Breast epithelium (tissue), 3 donors: ENCODE results near the gene VDAC1.

Source experiments
- CTCF ChIP-seq, 3 donors: fragments of 450-650 bp; IDR thresholded peaks; one replicate each; pipeline ENCODE4 v1.5.1; 2016 to 2017; ENCODE audit warnings: antibody characterized with exemption in 3 of 3, mild to moderate bottlenecking in 3 of 3, moderate library complexity in 3 of 3
- POLR2A ChIP-seq: fragments of 450-650 bp; IDR thresholded peaks from one replicate; pipeline ENCODE4 v1.6.1; 2016; ENCODE audit warnings: antibody characterized with exemption, mild to moderate bottlenecking, moderate library complexity

- TF ChIP-seq CTCF (IDR thresholded peaks at IDR 0.05) (no peak), POLR2A (no peak)
Observed at GRCh38 chr5:133926489-133927299, 78.1 kb downstream of the VDAC1 start.
